HG02884 (cell line): ENCODE results near the gene SCAMP3.

ENCODE experiments used
- ATAC-seq: cut with Tn5 transposase; IDR thresholded peaks from one replicate; pipeline ENCODE4 v1.9.1; 2021; ENCODE audit warnings: mild to moderate bottlenecking, moderate library complexity; ENCODE audit not compliant: unreplicated experiment

SCAMP3 gene

DNA sequence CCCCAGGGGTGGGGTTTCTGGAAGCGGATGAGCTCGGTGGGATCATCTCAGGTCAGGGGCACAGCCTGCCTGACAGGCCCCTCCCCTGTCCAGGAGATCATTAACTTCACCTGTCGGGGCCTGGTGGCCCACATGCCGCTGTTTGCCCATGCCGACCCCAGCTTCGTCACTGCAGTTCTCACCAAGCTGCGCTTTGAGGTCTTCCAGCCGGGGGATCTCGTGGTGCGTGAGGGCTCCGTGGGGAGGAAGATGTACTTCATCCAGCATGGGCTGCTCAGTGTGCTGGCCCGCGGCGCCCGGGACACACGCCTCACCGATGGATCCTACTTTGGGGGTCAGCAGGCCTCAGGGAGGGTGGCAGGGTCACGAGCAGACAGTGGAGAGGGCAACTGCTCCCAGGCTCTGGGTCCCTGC lies 23.5 kb upstream of the SCAMP3 start:
- no peak for ATAC-seq

DNA sequence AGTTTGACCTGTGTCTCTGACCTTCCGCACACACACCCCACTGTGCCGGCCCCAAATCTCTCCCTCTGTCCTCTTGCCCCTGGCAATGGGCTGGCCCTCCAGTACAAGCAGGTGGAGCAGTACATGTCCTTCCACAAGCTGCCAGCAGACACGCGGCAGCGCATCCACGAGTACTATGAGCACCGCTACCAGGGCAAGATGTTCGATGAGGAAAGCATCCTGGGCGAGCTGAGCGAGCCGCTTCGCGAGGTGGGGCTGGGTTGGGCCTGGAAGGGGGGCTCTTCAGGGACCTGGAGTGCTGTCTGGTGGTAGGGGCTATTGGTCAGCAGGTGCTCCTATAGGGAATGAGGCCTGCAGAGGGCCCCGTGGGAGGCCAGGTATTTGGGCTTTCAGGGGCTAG lies 22.9 kb upstream of the SCAMP3 start:
- ATAC-seq = no peak

DNA sequence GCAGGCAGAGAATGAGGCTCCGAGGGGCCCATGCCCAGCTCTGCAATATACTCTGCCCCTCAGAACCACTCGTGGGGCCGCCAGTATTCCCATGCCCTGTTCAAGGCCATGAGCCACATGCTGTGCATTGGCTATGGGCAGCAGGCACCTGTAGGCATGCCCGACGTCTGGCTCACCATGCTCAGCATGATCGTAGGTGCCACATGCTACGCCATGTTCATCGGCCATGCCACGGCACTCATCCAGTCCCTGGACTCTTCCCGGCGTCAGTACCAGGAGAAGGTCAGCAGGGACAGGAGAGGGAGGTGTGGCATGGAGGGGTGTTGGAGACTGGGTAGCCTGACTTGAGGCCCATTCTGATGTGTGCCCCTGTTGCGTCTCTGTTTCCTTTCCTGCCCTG lies 22.3 kb upstream of the SCAMP3 start:
- no peak for ATAC-seq

DNA sequence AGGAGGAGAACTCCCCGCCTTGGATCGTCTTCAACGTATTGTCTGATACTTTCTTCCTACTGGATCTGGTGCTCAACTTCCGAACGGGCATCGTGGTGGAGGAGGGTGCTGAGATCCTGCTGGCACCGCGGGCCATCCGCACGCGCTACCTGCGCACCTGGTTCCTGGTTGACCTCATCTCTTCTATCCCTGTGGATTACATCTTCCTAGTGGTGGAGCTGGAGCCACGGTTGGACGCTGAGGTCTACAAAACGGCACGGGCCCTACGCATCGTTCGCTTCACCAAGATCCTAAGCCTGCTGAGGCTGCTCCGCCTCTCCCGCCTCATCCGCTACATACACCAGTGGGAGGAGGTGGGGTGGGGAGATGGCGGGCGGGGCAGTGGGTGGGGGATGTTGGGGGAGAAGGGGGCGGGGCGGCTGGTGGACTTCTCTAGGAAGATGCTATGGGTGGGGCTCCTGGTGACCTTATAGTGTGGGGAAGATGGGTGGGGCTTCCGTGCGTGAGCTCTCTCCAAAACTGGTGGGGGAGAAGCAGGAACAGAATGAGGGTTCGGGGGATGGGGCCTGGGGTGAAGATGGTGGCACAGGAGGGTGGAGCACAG lies 20.4 kb upstream of the SCAMP3 start:
- no peak for ATAC-seq

DNA sequence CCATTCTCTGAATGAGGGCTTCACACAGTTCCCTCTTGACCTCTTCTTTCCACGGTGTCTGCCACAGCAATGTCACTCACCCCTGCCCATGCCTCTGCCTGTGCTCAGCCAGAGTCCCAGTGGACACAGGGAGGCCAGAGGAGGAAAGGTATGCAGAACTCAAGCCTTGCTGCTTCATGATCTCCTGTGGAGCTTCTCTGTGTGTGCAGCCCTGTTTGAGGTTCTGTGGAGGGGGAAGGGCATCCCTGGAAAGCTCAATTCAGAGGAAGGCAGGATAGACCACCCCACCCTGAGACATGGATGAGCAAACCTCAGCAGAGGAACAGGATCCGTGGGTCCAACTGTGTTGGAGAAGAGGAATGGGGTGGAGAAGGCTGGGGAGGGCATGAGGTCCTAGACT lies 17.1 kb upstream of the SCAMP3 start:
- no peak for ATAC-seq

DNA sequence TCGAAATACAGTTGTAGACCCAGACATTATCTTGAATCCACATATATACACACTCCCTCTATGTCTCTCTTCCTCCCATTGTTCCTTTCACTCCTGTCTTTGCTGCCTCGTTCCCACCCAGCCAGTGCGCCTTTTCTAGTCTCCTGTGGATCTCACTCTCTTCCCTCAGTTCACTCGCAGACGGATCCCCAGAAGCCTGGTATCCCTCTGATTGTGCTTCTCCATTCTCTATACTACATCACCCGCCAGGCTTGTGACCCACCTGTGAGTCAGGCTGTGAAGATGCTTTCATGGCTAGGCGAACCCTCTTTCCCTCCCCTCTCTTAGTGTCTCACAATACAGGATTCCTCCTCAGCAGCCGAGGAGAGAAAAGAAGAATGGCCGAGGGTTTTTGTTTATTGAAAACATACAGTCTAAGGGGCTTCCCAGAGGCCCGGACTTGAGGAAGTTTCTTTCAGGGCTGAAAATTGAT lies 16.6 kb upstream of the SCAMP3 start:
- ATAC-seq = no peak

DNA sequence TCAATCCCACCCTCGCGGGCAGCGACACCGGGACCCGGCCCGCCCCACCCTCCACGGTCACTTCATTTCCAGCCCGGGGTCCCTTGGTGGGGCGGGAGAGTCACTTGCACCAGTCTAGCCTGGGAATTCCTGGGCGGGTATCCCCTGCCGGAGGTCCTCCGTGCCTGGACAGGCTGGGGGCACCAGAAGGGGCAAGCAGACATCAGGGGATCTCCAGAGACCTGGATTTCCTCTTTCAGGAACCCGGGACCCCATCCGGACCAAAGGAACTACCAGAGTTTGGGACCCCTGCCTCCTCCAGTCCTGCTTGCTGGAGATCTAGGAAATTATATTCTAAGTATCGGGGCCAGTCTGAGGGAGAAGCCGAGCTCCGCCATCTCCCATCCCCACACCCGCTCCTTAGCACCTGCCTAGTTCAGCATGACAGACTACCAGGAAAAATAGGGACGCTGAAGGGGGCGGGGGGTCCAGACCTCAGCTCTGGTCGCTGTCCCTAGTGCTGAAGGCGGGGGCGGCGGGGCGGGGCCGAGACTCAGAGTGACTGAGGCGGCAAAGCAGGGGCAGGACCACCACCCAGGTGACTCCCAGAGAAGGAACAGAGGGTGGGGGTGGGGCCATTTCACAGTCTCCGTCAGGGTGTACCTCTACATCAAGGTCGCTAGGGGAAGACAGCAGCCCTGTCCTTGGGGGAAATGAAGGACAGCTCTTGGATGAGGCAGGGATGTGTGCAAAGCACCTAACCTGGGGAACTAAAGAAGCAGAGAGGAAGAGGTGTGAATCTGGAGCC lies 15.9 kb upstream of the SCAMP3 start:
- ATAC-seq = no peak

DNA sequence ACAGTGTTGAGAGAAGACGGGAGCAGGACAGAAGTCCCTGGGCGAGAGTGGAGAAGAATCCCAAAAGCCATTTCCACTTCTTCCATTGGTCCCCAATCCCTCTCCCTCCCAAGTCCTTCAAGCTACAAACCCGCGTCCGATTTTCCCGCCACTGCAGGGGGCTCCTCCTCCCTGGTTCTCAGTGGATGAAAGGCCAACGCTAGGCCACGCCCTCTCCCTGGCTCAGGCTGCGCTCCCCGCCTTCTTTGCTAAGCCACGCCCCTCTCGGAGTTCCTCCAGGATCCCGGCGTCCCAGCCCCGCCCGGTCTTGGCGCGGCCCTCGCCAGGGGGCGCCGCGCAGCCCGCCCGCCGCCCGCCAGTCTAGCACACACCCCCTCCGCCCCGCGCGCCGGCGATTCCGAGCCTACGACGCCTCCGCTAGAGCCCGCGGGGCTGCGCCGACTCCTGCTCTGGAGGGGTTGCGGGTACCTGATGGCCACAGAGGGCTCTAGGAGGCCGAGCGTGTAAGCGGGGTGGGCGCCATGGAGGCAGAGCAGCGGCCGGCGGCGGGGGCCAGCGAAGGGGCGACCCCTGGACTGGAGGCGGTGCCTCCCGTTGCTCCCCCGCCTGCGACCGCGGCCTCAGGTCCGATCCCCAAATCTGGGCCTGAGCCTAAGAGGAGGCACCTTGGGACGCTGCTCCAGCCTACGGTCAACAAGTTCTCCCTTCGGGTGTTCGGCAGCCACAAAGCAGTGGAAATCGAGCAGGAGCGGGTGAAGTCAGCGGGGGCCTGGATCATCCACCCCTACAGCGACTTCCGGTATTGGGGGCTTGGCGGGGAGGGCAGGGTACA lies 15.1 kb upstream of the SCAMP3 start, which contains the start of gene HCN3:
Gene HCN3, plus strand, starts transcription at position 394 of the 832 bp plus-strand sequence. Its CDS starts 128 bp downstream, at position 522.
- ATAC-seq = peak; percentile 50

DNA sequence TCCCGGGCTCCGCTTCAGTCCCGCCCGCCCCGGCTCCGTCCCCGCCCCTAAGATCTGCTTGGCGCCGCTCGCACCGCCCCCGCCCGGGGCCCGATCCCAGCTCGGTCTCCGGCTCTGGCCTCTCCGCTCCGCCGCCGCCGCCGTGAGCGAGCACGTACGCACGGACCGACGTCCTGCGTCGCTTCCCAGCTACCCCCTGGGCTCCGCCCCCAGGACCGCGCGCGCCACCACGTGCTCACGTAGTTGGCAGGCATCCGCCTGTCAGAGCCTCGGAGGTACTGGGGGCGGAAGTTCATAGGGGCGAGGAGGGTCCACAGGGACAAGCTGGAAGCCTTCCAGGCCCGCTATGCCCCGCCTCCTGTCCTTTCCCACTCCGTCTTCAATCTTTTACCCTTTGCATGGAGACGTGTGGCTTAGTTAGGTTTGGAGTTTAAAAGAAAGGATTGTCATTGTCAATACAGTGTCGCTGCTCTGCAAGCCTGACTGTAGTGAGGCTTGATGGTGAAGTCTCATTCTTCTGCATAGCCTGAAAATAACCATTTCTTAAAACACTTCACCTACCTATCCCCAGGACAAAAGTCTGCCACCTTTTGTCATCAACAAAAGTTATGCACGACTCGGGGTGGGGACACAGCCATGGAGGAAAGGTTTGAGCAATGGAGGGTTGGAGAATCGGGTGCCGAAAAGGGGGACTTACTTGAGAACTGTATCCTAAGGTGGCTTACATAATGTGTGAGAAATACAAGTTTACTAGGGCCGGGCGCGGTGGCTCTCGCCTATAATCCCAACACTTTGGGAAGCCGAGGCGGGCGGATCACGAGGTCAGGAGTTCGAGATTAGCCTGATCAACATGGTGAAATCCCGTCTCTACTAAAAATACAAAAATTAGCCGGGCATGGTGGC lies 11.4 kb upstream of the SCAMP3 start, which contains the start of gene CLK2:
Gene CLK2, minus strand, starts transcription at position 162 of the 903 bp plus-strand sequence. CDS start 2,527 bp downstream, outside the sequence.
- ATAC-seq = peak; percentile 74

DNA sequence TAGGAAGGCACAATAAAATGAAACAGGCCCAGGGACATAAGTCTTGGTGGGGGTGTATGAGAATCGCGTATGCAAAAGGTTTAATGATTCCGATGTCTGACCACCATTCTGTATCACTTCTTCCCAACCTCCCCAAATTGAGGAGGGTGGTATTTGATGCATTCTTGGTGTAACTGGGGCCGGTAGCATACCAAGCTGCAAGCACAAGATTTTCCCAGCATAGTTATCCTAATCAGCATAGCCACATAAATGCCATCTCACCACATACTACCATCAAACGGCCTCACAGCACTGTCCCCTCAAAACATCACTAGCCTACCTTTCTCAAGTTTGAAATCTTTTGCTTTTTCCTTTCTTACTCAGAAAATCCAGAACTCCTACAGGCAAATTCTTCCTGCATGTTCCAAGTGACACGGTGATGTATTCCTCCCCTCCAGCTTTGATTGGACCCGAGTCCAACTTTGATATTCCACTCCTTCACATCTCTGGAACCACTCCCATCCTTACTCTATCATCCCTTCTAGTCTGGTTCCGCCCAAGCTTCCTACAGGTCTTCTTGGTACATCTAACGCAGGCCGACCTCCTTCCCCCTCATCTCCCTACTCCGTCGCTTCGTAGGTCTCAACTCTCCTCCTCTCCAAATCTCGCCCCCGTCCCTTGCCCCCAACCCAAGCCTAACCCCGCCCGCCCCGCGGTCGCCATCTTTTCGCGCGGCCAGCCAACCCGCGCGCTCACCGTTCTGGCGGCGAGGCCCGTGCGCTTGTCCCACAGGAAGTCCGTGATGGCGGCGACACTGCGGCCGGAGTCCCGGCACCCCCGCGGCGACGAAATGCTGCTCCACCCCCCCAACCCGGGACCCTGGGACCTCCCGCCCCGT lies 10.5 kb upstream of the SCAMP3 start:
- ATAC-seq = peak; percentile 20

DNA sequence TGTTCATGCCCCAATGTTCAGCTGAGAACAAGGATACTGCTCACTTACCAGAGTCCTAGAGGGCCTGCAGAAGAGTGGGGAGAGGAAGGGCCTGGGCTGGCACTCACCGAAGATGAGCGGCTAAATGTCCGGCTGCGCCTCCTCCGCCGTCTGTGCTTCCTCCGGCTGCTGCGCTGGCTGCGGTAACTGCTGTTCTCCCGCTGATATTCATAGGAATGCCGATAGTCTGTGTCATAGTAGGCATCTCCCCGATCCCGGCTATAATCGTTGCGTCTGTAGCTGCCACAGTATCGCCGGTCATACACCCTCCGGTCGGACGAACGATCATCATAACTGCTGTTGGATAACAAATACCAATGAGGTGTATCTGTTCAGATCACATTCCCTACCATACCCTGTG lies 7.2 kb upstream of the SCAMP3 start:
- ATAC-seq = no peak

DNA sequence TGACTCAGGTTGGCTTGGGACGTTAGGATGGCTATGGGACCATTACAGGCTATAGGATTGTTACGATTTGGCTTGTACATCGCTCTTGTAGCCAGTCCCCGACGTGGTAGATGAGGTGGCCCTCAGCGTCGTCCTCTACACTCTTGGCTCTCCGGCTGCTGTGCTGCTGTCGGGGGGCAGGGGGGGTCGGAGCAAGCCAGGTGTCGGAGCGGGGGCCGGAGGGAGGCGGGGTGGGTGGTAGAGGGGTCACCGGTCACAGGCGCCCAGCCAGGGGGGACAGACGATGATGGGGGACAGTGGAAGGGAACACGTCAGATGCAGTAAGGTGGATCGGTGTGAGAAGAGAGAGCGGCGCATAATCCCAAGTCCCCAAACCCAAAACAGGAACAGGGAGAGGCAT lies 6.5 kb upstream of the SCAMP3 start:
- no peak for ATAC-seq

DNA sequence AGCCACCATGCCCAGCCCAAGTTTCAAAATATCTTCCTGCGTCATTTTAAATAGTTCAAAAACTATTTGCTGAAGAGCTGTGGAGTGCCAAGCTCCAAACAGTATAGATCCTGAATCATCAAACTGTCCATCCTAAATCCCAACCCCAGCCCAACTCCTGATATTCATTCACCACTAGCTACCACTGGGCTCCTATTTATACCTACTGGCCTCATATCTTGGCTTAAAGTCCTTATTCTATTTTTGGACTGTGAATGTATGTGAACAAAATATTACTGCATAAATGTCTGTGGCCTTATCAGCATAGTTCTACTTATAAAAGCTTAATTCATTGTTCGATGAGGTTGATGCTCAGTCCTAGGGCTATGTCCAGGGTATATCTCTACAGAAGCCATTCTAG lies 5.2 kb upstream of the SCAMP3 start:
- no peak for ATAC-seq

DNA sequence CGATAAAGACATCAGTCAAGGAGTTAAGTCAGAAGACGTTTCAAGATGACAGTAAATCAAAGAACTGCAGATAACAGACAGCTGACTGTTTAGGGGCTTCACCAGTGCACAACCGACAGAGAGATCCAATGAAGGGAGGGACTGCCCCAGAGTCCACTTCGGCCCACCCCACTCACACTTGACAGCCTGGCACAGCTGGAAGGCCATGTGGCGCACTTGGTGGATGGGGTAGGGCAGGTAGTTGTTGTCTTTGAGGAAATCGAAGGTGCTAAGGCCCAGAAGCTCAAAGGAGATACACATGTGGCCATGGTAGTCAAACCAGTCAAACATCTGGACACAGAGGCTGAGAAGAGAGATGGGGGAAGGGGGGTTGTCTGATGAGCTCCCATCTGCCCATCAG lies 4.4 kb upstream of the SCAMP3 start:
- no peak for ATAC-seq

DNA sequence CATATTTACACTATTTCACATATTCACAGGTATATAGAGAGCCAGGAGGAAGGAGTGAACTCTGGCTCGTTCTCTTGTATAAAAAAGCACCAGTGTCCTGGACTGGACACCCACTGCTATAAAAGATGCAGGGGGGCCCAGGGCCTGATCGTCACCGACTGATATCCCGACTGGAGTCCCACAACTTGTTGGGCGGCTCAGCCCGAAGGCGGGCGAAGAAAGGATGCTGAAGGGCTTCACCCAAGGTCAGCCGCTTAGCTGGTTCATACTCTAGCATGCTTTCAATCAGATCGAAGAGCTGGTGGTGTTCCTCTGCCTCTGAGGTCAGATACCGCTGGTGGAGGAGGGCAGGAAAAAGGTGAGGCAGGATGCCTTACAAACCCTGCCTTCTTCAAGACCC lies 907 bp upstream of the SCAMP3 start:
- no peak for ATAC-seq

DNA sequence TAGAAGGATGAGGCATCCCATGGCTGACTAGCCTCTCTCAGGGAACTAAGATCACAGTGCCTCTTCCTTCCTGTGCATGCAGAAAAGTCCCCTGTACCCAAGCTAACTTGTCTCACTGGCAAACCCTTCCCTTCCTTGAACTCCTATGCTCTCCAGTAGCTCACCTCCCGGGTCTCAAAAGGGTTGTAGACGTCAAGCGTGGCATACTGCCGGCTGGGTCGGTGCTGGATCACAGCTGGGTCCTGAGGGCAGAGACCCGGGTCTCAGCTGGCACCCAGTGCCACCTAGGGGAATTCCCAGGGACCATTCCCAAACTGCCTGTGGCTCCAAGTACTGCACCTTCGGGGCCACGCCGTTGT lies 688 bp downstream of the SCAMP3 start:
- ATAC-seq = no peak

DNA sequence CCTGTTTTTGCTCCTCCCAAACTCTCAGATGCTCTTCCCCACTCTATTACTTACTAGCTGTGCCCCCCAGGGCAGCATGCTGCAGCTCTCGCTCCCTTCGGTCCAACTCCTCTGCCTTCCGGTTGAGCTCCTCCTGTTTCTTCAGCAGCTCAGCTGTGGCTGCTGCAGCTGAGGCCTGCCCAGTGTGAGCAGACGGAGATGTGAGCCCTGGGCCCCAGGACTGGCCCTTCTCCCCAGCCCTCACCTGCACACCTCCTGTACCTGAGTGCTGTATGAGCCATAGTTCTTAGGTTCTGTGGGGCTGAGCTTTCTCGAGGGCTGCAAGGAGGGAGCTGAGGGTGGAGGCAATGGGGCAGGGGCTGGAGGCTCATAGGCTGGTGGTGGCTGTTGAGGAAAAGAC lies 1.9 kb downstream of the SCAMP3 start:
- ATAC-seq = no peak

DNA sequence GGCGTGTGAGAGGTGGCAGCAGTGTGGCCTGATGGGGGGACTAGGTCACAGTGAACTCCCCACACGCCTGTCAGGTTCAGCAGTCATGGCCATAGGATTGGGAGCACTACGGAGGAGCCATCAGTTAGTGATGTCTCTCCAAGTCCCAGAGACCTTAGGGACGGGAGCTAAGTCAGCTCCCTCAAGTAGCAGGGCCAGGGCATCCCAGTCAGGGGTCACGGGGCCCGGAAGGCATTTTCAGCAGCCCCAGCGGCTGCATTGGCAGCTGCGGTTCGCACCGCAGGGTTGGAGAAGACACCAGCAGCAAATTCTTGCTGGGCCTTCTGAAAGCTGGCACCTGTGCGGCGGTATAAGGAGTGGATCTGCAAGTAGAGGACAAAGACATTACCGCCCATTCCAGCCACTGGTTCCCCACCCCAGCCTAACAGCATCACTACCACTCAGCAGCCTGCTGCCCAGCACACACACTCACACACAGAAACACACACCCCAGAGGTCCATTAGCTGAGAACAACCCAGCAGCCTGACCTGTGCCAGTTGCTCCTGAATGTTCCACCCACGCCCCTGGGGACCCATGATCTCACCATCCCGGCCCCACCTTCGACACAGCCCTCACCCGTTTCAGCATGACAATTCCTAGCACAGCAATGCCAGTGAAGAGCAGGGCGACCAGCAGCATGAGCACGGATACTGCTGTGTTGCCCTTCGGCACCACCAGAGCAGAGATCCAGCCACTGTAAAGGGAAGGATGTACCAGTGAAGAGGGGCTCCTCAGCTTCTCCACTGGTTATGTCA lies 5.9 kb downstream of the SCAMP3 start:
- ATAC-seq = no peak
